ENCODE measurements around the gene BTD. TPM values are rescaled to one million over a fixed set of nuclear protein-coding genes. Genes with fewer than 3 reads are reported as not detected.
"Not testable (repeated sequence)": the region's sequence is repeated elsewhere in the genome, so short reads cannot be mapped to it uniquely, and the experiment has no call there.

Gene BTD
- polyA plus RNA-seq, 2 donors, result 5.1 to 10.6 TPM

- Histone ChIP-seq H3K27ac (ENCODE audit: low read depth in 2 of 2, low read length in 1 of 2) (no peak overlapping the region), H3K4me3 (ENCODE audit: low read depth in 1 of 2, low read length in 2 of 2) (no peak overlapping the region), H3K9me3 (ENCODE audit: control insufficient read depth in 2 of 2, insufficient read depth in 1 of 2, low read depth in 1 of 2, low read length in 1 of 2) (no peaks in the 10 kb centered on the region), H3K4me1 (ENCODE audit: control insufficient read depth in 2 of 2, insufficient read depth in 2 of 2, low read length in 1 of 2) (no peaks in the 10 kb centered on the region), H3K27me3 (ENCODE audit: control insufficient read depth in 1 of 2, insufficient read depth in 2 of 2, low read length in 2 of 2) (no peaks in the 10 kb centered on the region), H3K36me3 (ENCODE audit: control insufficient read depth in 2 of 2, insufficient read depth in 2 of 2, low read length in 1 of 2) (no peaks in the 10 kb centered on the region)
- 89 to 90% methylated on average over 6 of the region's 6 CpGs for WGBS, 2 donors
Measured at GRCh38 chr3:15616053-15616452, 14.5 kb downstream of the BTD start.

GRCh38 chr3:15619659-15620464 is 18.3 kb downstream of the BTD start:
- not testable (repeated sequence) for H3K4me3 ChIP-seq (ENCODE audit: low read depth in 1 of 2, low read length in 2 of 2); H3K27ac ChIP-seq (ENCODE audit: low read depth in 2 of 2, low read length in 1 of 2); H3K27me3 ChIP-seq (ENCODE audit: control insufficient read depth in 1 of 2, insufficient read depth in 2 of 2, low read length in 2 of 2); H3K4me1 ChIP-seq (ENCODE audit: control insufficient read depth in 2 of 2, insufficient read depth in 2 of 2, low read length in 1 of 2); H3K9me3 ChIP-seq (ENCODE audit: control insufficient read depth in 2 of 2, insufficient read depth in 1 of 2, low read depth in 1 of 2, low read length in 1 of 2); H3K36me3 ChIP-seq (ENCODE audit: control insufficient read depth in 2 of 2, insufficient read depth in 2 of 2, low read length in 1 of 2)
- WGBS, 2 donors, result 85 to 94% methylated on average over 8 of the region's 8 CpGs

GRCh38 chr3:15623535-15624440 is 22.2 kb downstream of the BTD start:
- Histone ChIP-seq H3K27me3 (ENCODE audit: control insufficient read depth in 1 of 2, insufficient read depth in 2 of 2, low read length in 2 of 2) (no peaks in the 10 kb centered on the region), H3K9me3 (ENCODE audit: control insufficient read depth in 2 of 2, insufficient read depth in 1 of 2, low read depth in 1 of 2, low read length in 1 of 2) (no peaks in the 10 kb centered on the region), H3K4me3 (ENCODE audit: low read depth in 1 of 2, low read length in 2 of 2) (no peak overlapping the region), H3K4me1 (ENCODE audit: control insufficient read depth in 2 of 2, insufficient read depth in 2 of 2, low read length in 1 of 2) (no peaks in the 10 kb centered on the region), H3K27ac (ENCODE audit: low read depth in 2 of 2, low read length in 1 of 2) (no peak overlapping the region), H3K36me3 (ENCODE audit: control insufficient read depth in 2 of 2, insufficient read depth in 2 of 2, low read length in 1 of 2) (no peaks in the 10 kb centered on the region)
- 66 to 79% methylated on average over 4 of the region's 4 CpGs for WGBS, 2 donors

GRCh38 chr3:15628967-15629366 is 27.4 kb downstream of the BTD start:
- H3K4me3 ChIP-seq (ENCODE audit: low read depth in 1 of 2, low read length in 2 of 2), result no peak overlapping the region
- H3K4me1 ChIP-seq (ENCODE audit: control insufficient read depth in 2 of 2, insufficient read depth in 2 of 2, low read length in 1 of 2), result peaks cover 0 to 3% of the 10 kb centered on the region in 2 donors
- no peaks in the 10 kb centered on the region for H3K9me3 ChIP-seq (ENCODE audit: control insufficient read depth in 2 of 2, insufficient read depth in 1 of 2, low read depth in 1 of 2, low read length in 1 of 2)
- H3K36me3 ChIP-seq (ENCODE audit: control insufficient read depth in 2 of 2, insufficient read depth in 2 of 2, low read length in 1 of 2), result no peaks in the 10 kb centered on the region
- no peak overlapping the region for H3K27ac ChIP-seq (ENCODE audit: low read depth in 2 of 2, low read length in 1 of 2)
- no peaks in the 10 kb centered on the region for H3K27me3 ChIP-seq (ENCODE audit: control insufficient read depth in 1 of 2, insufficient read depth in 2 of 2, low read length in 2 of 2)

- WGBS, 2 donors, result 38 to 40% methylated on average over 10 of the region's 10 CpGs
- Histone ChIP-seq H3K9me3 (ENCODE audit: control insufficient read depth in 2 of 2, insufficient read depth in 1 of 2, low read depth in 1 of 2, low read length in 1 of 2) (no peaks in the 10 kb centered on the region), H3K4me3 (ENCODE audit: low read depth in 1 of 2, low read length in 2 of 2) (no peak overlapping the region), H3K36me3 (ENCODE audit: control insufficient read depth in 2 of 2, insufficient read depth in 2 of 2, low read length in 1 of 2) (no peaks in the 10 kb centered on the region), H3K27ac (ENCODE audit: low read depth in 2 of 2, low read length in 1 of 2) (no peak overlapping the region), H3K27me3 (ENCODE audit: control insufficient read depth in 1 of 2, insufficient read depth in 2 of 2, low read length in 2 of 2) (no peaks in the 10 kb centered on the region), H3K4me1 (ENCODE audit: control insufficient read depth in 2 of 2, insufficient read depth in 2 of 2, low read length in 1 of 2) (peaks cover 0 to 3% of the 10 kb centered on the region in 2 donors)
Measured at GRCh38 chr3:15629860-15630597, 28.5 kb downstream of the BTD start.

GRCh38 chr3:15630646-15631350 is 29.3 kb downstream of the BTD start:
- 10 to 20% methylated on average over 8 of the region's 8 CpGs for WGBS, 2 donors
- Histone ChIP-seq H3K27me3 (ENCODE audit: control insufficient read depth in 1 of 2, insufficient read depth in 2 of 2, low read length in 2 of 2) (no peaks in the 10 kb centered on the region), H3K4me3 (ENCODE audit: low read depth in 1 of 2, low read length in 2 of 2) (no peak overlapping the region), H3K27ac (ENCODE audit: low read depth in 2 of 2, low read length in 1 of 2) (no peak overlapping the region), H3K9me3 (ENCODE audit: control insufficient read depth in 2 of 2, insufficient read depth in 1 of 2, low read depth in 1 of 2, low read length in 1 of 2) (no peaks in the 10 kb centered on the region), H3K4me1 (ENCODE audit: control insufficient read depth in 2 of 2, insufficient read depth in 2 of 2, low read length in 1 of 2) (peaks cover 0 to 3% of the 10 kb centered on the region in 2 donors), H3K36me3 (ENCODE audit: control insufficient read depth in 2 of 2, insufficient read depth in 2 of 2, low read length in 1 of 2) (no peaks in the 10 kb centered on the region)

- peaks cover 0 to 6% of the 10 kb centered on the region in 2 donors for H3K4me1 ChIP-seq (ENCODE audit: control insufficient read depth in 2 of 2, insufficient read depth in 2 of 2, low read length in 1 of 2)
- no peaks in the 10 kb centered on the region for H3K9me3 ChIP-seq (ENCODE audit: control insufficient read depth in 2 of 2, insufficient read depth in 1 of 2, low read depth in 1 of 2, low read length in 1 of 2)
- no peaks in the 10 kb centered on the region for H3K36me3 ChIP-seq (ENCODE audit: control insufficient read depth in 2 of 2, insufficient read depth in 2 of 2, low read length in 1 of 2)
- H3K27ac ChIP-seq (ENCODE audit: low read depth in 2 of 2, low read length in 1 of 2), result no peak overlapping the region
- no peaks in the 10 kb centered on the region for H3K27me3 ChIP-seq (ENCODE audit: control insufficient read depth in 1 of 2, insufficient read depth in 2 of 2, low read length in 2 of 2)
- WGBS, 2 donors, result 82 to 85% methylated on average over 12 of the region's 12 CpGs
- no peak overlapping the region for H3K4me3 ChIP-seq (ENCODE audit: low read depth in 1 of 2, low read length in 2 of 2)
Measured at GRCh38 chr3:15631426-15632211, 30.1 kb downstream of the BTD start.

GRCh38 chr3:15632212-15632580 is 30.7 kb downstream of the BTD start:
- H3K4me3 ChIP-seq (ENCODE audit: low read depth in 1 of 2, low read length in 2 of 2), result no peak overlapping the region
- peaks cover 0 to 6% of the 10 kb centered on the region in 2 donors for H3K4me1 ChIP-seq (ENCODE audit: control insufficient read depth in 2 of 2, insufficient read depth in 2 of 2, low read length in 1 of 2)
- H3K36me3 ChIP-seq (ENCODE audit: control insufficient read depth in 2 of 2, insufficient read depth in 2 of 2, low read length in 1 of 2), result no peaks in the 10 kb centered on the region

More at GRCh38 chr3:15632212-15632580, 30.7 kb downstream of the BTD start:
- Histone ChIP-seq H3K27ac (ENCODE audit: low read depth in 2 of 2, low read length in 1 of 2) (no peak overlapping the region), H3K27me3 (ENCODE audit: control insufficient read depth in 1 of 2, insufficient read depth in 2 of 2, low read length in 2 of 2) (no peaks in the 10 kb centered on the region), H3K9me3 (ENCODE audit: control insufficient read depth in 2 of 2, insufficient read depth in 1 of 2, low read depth in 1 of 2, low read length in 1 of 2) (no peaks in the 10 kb centered on the region)
- 93 to 95% methylated on average over 4 of the region's 4 CpGs for WGBS, 2 donors

Measured in esophagus (tissue), 2 donors.